HG03558 (cell line): ENCODE results near the gene TMED1.

ENCODE experiments used
- ATAC-seq: cut with Tn5 transposase; IDR thresholded peaks from one replicate; pipeline ENCODE4 v1.9.1; 2021; ENCODE audit warnings: moderate number of reproducible peaks; ENCODE audit not compliant: unreplicated experiment; ENCODE audit errors: extremely low read depth

The TMED1 gene

GRCh38 chr19:10835089-10835753 lies 791 bp downstream of the TMED1 start:
- no peak for ATAC-seq

GRCh38 chr19:10832939-10833296 lies 3.1 kb downstream of the TMED1 start:
- ATAC-seq = no peak

GRCh38 chr19:10831987-10832938 lies 3.7 kb downstream of the TMED1 start:
- ATAC-seq = no peak

GRCh38 chr19:10830931-10831779 lies 4.9 kb downstream of the TMED1 start:
- no peak for ATAC-seq

GRCh38 chr19:10830370-10830769 lies 5.6 kb downstream of the TMED1 start:
- ATAC-seq = no peak

- no peak for ATAC-seq
Measured at GRCh38 chr19:10829967-10830366, 6.0 kb downstream of the TMED1 start.

- ATAC-seq = no peak
Measured at GRCh38 chr19:10828981-10829821, 6.8 kb downstream of the TMED1 start.

- no peak for ATAC-seq
Measured at GRCh38 chr19:10826846-10827245, 9.2 kb downstream of the TMED1 start.

- ATAC-seq = no peak
Measured at GRCh38 chr19:10826231-10826630, 9.8 kb downstream of the TMED1 start.

- ATAC-seq = no peak
Measured at GRCh38 chr19:10823690-10824089, 12.3 kb downstream of the TMED1 start.

- no peak for ATAC-seq
Measured at GRCh38 chr19:10820173-10820572, 15.8 kb downstream of the TMED1 start.

GRCh38 chr19:10819124-10820060 lies 16.6 kb downstream of the TMED1 start:
- ATAC-seq = no peak

- no peak for ATAC-seq
Measured at GRCh38 chr19:10818301-10819123, 17.5 kb downstream of the TMED1 start.

GRCh38 chr19:10817291-10818038 lies 18.5 kb downstream of the TMED1 start:
- ATAC-seq = no peak

GRCh38 chr19:10816691-10817090 lies 19.3 kb downstream of the TMED1 start:
- ATAC-seq = no peak

- no peak for ATAC-seq
Measured at GRCh38 chr19:10815969-10816644, 19.9 kb downstream of the TMED1 start.
